OCI-LY1 (cell line): ENCODE measurements around the gene NUP42.

Source experiments
- H2AFZ ChIP-seq: fragments of 200-600 bp; sonication (generic), shearing (Covaris generic); 2 replicates; pipeline ENCODE4 v1.6.0; 2014; ENCODE audit warnings: antibody characterized with exemption, mild to moderate bottlenecking, low read length
- H3F3A ChIP-seq: fragments of 200-600 bp; sonication (generic), shearing (Covaris generic); 2 replicates; pipeline ENCODE4 v1.6.0; 2014; ENCODE audit warnings: mild to moderate bottlenecking, antibody characterized with exemption, low read length, moderate library complexity; ENCODE audit not compliant: insufficient read depth
- H3K27ac ChIP-seq: fragments of 200-600 bp; sonication (generic); 2 replicates; pipeline ENCODE4 v1.5.1; 2014; ENCODE audit warnings: low read length, mixed run types, mild to moderate bottlenecking, low read depth; ENCODE audit not compliant: poor library complexity, severe bottlenecking
- H3K27me3 ChIP-seq: fragments of 200-600 bp; sonication (generic); 2 replicates; pipeline ENCODE4 v1.6.0; 2014; ENCODE audit warnings: antibody characterized with exemption, mild to moderate bottlenecking, low read length, moderate library complexity; ENCODE audit not compliant: insufficient read depth
- H3K36me3 ChIP-seq: fragments of 200-600 bp; sonication (generic); 2 replicates; pipeline ENCODE4 v1.6.1; 2014; ENCODE audit warnings: mild to moderate bottlenecking, antibody characterized with exemption, low read length, moderate library complexity, mixed read lengths; ENCODE audit not compliant: insufficient read depth
- H3K4me1 ChIP-seq: fragments of 200-600 bp; sonication (generic); 2 replicates; pipeline ENCODE4 v1.5.1; 2014; ENCODE audit warnings: mild to moderate bottlenecking, low read length, moderate library complexity; ENCODE audit not compliant: insufficient read depth, severe bottlenecking
- H3K4me2 ChIP-seq: fragments of 200-600 bp; sonication (generic), shearing (Covaris generic); 2 replicates; pipeline ENCODE4 v1.6.1; 2014; ENCODE audit warnings: low read length
- H3K4me3 ChIP-seq: fragments of 200-600 bp; sonication (generic); 2 replicates; pipeline ENCODE4 v1.5.1; 2014; ENCODE audit warnings: low read length, low read depth, mild to moderate bottlenecking, mixed read lengths; ENCODE audit not compliant: poor library complexity, severe bottlenecking
- H3K79me2 ChIP-seq: fragments of 200-600 bp; shearing (Covaris generic); 2 replicates; pipeline ENCODE4 v1.6.1; 2016; ENCODE audit warnings: mixed run types, low read length, mixed read lengths; ENCODE audit not compliant: insufficient read depth
- H3K9ac ChIP-seq: fragments of 200-600 bp; sonication (generic), shearing (Covaris generic); 2 replicates; pipeline ENCODE4 v1.6.1; 2014; ENCODE audit warnings: mild to moderate bottlenecking, low read length, mixed read lengths
- H3K9me2 ChIP-seq: fragments of 200-600 bp; sonication (generic), shearing (Covaris generic); 2 replicates; pipeline ENCODE4 v1.6.1; 2014; ENCODE audit warnings: low read depth, mild to moderate bottlenecking, low read length, mixed read lengths
- H3K9me3 ChIP-seq: fragments of 200-600 bp; shearing (Covaris generic); 2 replicates; pipeline ENCODE4 v1.6.1; 2014; ENCODE audit warnings: low read length, mixed read lengths
- H4K20me1 ChIP-seq: fragments of 200-600 bp; sonication (generic), shearing (Covaris generic); 2 replicates; pipeline ENCODE4 v1.6.0; 2016; ENCODE audit warnings: mild to moderate bottlenecking, low read length; ENCODE audit not compliant: insufficient read depth
- CTCF ChIP-seq: fragments of 200-600 bp; sonication (generic), shearing (Covaris generic); IDR thresholded peaks from 2 replicates; pipeline ENCODE4 v1.5.1; 2017; ENCODE audit warnings: mild to moderate bottlenecking, antibody characterized with exemption, low read length, moderate library complexity, mixed read lengths
- EZH2 ChIP-seq: fragments of 200-600 bp; sonication (generic), shearing (Covaris generic); IDR thresholded peaks from 2 replicates; pipeline ENCODE4 v1.8.0; 2017; ENCODE audit warnings: borderline replicate concordance, mixed run types, mild to moderate bottlenecking, antibody characterized with exemption, low read length, moderate library complexity, mixed read lengths

NUP42 gene

DNA sequence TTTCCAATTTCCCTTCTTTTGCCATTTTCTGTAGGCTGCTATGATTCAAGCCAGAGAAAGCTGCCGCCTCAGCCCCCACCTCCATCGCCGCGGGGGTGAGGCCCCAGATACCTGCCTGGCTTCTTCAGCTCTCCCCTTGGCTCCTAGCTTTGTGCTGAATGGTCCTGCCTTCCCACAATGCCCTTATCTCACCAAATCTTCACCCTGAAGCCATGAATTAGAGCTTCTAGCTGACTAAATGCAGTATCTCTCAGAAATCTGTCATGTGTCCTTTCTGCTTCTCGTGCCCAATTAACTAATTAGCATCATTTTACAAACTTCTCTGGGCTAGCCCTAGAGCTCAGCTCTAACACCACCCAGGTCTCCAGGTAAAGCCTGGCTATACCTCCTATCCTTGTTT, 32.6 kb downstream of the NUP42 start:
- Histone ChIP-seq H3K4me2 (no peak overlapping the region), H3K4me1 (no peaks in the 10 kb centered on the region), H3K4me3 (no peak overlapping the region), H3K9ac (no peak overlapping the region), H4K20me1 (no peaks in the 10 kb centered on the region), H3K9me2 (no peaks in the 10 kb centered on the region), H3K27me3 (0 out of 2 replicates have a peak, but pooled peaks cover 4% of the 10 kb centered on the region), H3F3A (no peaks in the 10 kb centered on the region), H3K9me3 (no peaks in the 10 kb centered on the region), H2AFZ (no peak overlapping the region), H3K79me2 (no peaks in the 10 kb centered on the region), H3K27ac (no peak overlapping the region), H3K36me3 (no peaks in the 10 kb centered on the region)
- TF ChIP-seq EZH2 (no peak), CTCF (no peak)

- no peak overlapping the region for H3K4me2 ChIP-seq
- H3K9me3 ChIP-seq, result no peaks in the 10 kb centered on the region
- H2AFZ ChIP-seq, result no peak overlapping the region
- no peak overlapping the region for H3K4me3 ChIP-seq
- no peak overlapping the region for H3K27ac ChIP-seq
- TF ChIP-seq EZH2, result no peak
- TF ChIP-seq CTCF, result no peak
- H3K36me3 ChIP-seq, result no peaks in the 10 kb centered on the region
- H3K27me3 ChIP-seq, result 0 out of 2 replicates have a peak, but pooled peaks cover 4% of the 10 kb centered on the region
- H4K20me1 ChIP-seq, result no peaks in the 10 kb centered on the region
- no peaks in the 10 kb centered on the region for H3F3A ChIP-seq
- H3K9me2 ChIP-seq, result no peaks in the 10 kb centered on the region
- no peaks in the 10 kb centered on the region for H3K79me2 ChIP-seq
- H3K4me1 ChIP-seq, result no peaks in the 10 kb centered on the region
- H3K9ac ChIP-seq, result no peak overlapping the region
Measured at GRCh38 chr7:23214938-23215337, 33.1 kb downstream of the NUP42 start.

DNA sequence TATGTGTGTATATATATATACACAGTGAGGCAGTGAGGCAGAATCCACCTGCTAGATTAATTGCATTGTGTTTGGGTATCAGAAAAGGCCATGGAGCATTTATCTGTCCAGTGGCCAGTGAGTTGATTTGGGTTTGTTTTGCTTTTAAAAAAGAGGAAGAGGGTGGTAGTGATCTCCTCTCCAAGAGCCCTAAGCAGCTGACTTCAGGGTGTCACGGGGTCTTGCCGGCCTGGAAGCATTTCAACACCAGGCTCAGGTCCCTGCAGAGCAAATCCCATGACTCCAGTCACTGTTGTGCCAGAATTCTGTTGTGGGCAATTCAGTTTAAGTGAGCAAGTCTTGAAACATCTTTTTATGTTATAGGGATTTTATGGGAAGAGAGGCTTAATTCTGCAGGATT, 34.2 kb downstream of the NUP42 start:
- Histone ChIP-seq H3K36me3 (no peaks in the 10 kb centered on the region), H3K4me3 (no peak overlapping the region), H3K4me1 (no peaks in the 10 kb centered on the region), H3K4me2 (no peak overlapping the region), H3K9me3 (no peaks in the 10 kb centered on the region), H3K27me3 (peaks cover 9% of the 10 kb centered on the region; the same call in 1 of the 2 replicates), H3K9me2 (no peaks in the 10 kb centered on the region), H3F3A (no peaks in the 10 kb centered on the region), H2AFZ (no peak overlapping the region), H3K9ac (no peak overlapping the region), H3K27ac (no peak overlapping the region), H3K79me2 (no peaks in the 10 kb centered on the region), H4K20me1 (no peaks in the 10 kb centered on the region)
- TF ChIP-seq CTCF (no peak), EZH2 (no peak)
